Measurements from ENCODE around the gene CCT5.
"Not testable (repeated sequence)": the region's sequence is repeated elsewhere in the genome, so short reads cannot be mapped to it uniquely, and the experiment has no call there.

Gene CCT5

GRCh38 chr5:10247217-10247616 lies 2.9 kb upstream of the CCT5 start:
- DNase-seq = not testable (repeated sequence)

GRCh38 chr5:10248378-10249260 lies 1.5 kb upstream of the CCT5 start:
- no peak for DNase-seq

- no peak for DNase-seq
Measured at GRCh38 chr5:10250806-10251276, 761 bp downstream of the CCT5 start.

GRCh38 chr5:10251405-10251804 lies 1.3 kb downstream of the CCT5 start:
- DNase-seq = no peak

- DNase-seq = no peak
Measured at GRCh38 chr5:10253390-10253789, 3.3 kb downstream of the CCT5 start.

GRCh38 chr5:10254686-10255085 lies 4.6 kb downstream of the CCT5 start:
- DNase-seq = no peak

GRCh38 chr5:10257870-10258269 lies 7.8 kb downstream of the CCT5 start:
- DNase-seq = no peak

- DNase-seq = no peak
Measured at GRCh38 chr5:10259899-10260298, 9.8 kb downstream of the CCT5 start.

GRCh38 chr5:10261065-10261464 lies 11.0 kb downstream of the CCT5 start:
- DNase-seq = no peak

GRCh38 chr5:10262121-10262774 lies 12.2 kb downstream of the CCT5 start:
- no peak for DNase-seq

- DNase-seq = no peak
Measured at GRCh38 chr5:10262995-10263394, 12.9 kb downstream of the CCT5 start.

GRCh38 chr5:10264604-10265003 lies 14.5 kb downstream of the CCT5 start:
- DNase-seq = no peak

- no peak for DNase-seq
Measured at GRCh38 chr5:10265245-10266109, 15.4 kb downstream of the CCT5 start.

GRCh38 chr5:10266137-10266536 lies 16.1 kb downstream of the CCT5 start:
- no peak for DNase-seq

GRCh38 chr5:10266839-10267238 lies 16.8 kb downstream of the CCT5 start:
- no peak for DNase-seq

- DNase-seq = no peak
Measured at GRCh38 chr5:10268100-10268499, 18.0 kb downstream of the CCT5 start.

- DNase-seq = no peak
Measured at GRCh38 chr5:10272053-10272874, 22.2 kb downstream of the CCT5 start.

- DNase-seq = not testable (repeated sequence)
Measured at GRCh38 chr5:10272875-10273209, 22.8 kb downstream of the CCT5 start.

GRCh38 chr5:10275460-10275859 lies 25.4 kb downstream of the CCT5 start:
- no peak for DNase-seq

- no peak for DNase-seq
Measured at GRCh38 chr5:10275991-10276390, 25.9 kb downstream of the CCT5 start.

GRCh38 chr5:10276691-10277090 lies 26.6 kb downstream of the CCT5 start:
- DNase-seq = no peak
